Fibroblast of lung (primary cell): ENCODE measurements around the gene BMP6. TPM values are rescaled to one million over a fixed set of nuclear protein-coding genes. Genes with fewer than 3 reads are reported as not detected.

Experiments
- DNase-seq, 2 donors: peaks; one replicate each; pipeline versions ENCODE4 v3.0.0 to v3.0.0-alpha.2; 2010; ENCODE audit warnings: low read depth in 2 of 2
- H2AFZ ChIP-seq: 2 replicates; pipeline ENCODE4 v1.5.1; 2012; ENCODE audit warnings: low read length, control low read depth, inconsistent platforms
- H3K27ac ChIP-seq: 2 replicates; pipeline ENCODE4 v1.5.1; 2011; ENCODE audit warnings: low read length, control low read depth; ENCODE audit not compliant: insufficient read depth
- H3K27me3 ChIP-seq: 2 replicates; pipeline ENCODE4 v1.5.1; 2011; ENCODE audit warnings: mild to moderate bottlenecking, low read length; ENCODE audit not compliant: control insufficient read depth, insufficient read depth
- H3K36me3 ChIP-seq: 2 replicates; pipeline ENCODE4 v1.5.1; 2011; ENCODE audit warnings: low read length; ENCODE audit not compliant: control insufficient read depth, insufficient read depth
- H3K4me1 ChIP-seq: 2 replicates; pipeline ENCODE4 v1.5.1; 2011; ENCODE audit warnings: low read length; ENCODE audit not compliant: control insufficient read depth, insufficient read depth; ENCODE audit errors: extremely low read depth
- H3K4me2 ChIP-seq: 2 replicates; pipeline ENCODE4 v1.5.1; 2011; ENCODE audit warnings: low read length, control low read depth; ENCODE audit not compliant: insufficient read depth; ENCODE audit errors: extremely low read depth
- H3K4me3 ChIP-seq, 4 experiments: fragments of 200-600 bp in 1 of 4; sonication (generic) in 1 of 4; replicated peaks in 1 of 4; 2 replicates each; pipeline ENCODE4 v1.5.1; 2011 to 2016; ENCODE audit warnings: low read length in 4 of 4, low read depth in 3 of 4, mild to moderate bottlenecking in 3 of 4, control low read depth in 2 of 4, inconsistent platforms in 1 of 4, mixed read lengths in 1 of 4; ENCODE audit not compliant: insufficient read depth in 1 of 4; ENCODE audit errors: control extremely low read depth in 1 of 4
- H3K79me2 ChIP-seq: 2 replicates; pipeline ENCODE4 v1.5.1; 2012; ENCODE audit warnings: mild to moderate bottlenecking, low read length, inconsistent platforms; ENCODE audit not compliant: control insufficient read depth, insufficient read depth
- H3K9ac ChIP-seq: 2 replicates; pipeline ENCODE4 v1.5.1; 2011; ENCODE audit warnings: mild to moderate bottlenecking, low read length, control low read depth; ENCODE audit not compliant: insufficient read depth
- H3K9me3 ChIP-seq: 2 replicates; pipeline ENCODE4 v1.5.1; 2012; ENCODE audit warnings: low read depth, low read length; ENCODE audit not compliant: control insufficient read depth, insufficient read depth
- H4K20me1 ChIP-seq: 2 replicates; pipeline ENCODE4 v1.5.1; 2011; ENCODE audit warnings: low read length; ENCODE audit not compliant: control insufficient read depth, insufficient read depth; ENCODE audit errors: extremely low read depth
- EZH2 ChIP-seq: IDR thresholded peaks from 2 replicates; pipeline ENCODE4 v1.5.1; 2012; ENCODE audit warnings: low read length, control low read depth, mild to moderate bottlenecking; ENCODE audit errors: missing control alignments
- polyA plus RNA-seq, 2 donors: library from polyadenylated mRNA; depleted of rRNA in 1 of 2; stranded (reverse) in 1 of 2; unstranded in 1 of 2; fragments of >200 nt; gene quantifications; 2 replicates each; pipeline ENCODE4 v1.2.1, GENCODE V29; 2011 to 2012; ENCODE audit warnings: missing spikeins in 1 of 2
- total RNA-seq: library from RNA; depleted of rRNA; stranded (reverse); fragments of >200 nt; gene quantifications from 2 replicates; pipeline ENCODE4 v1.2.1, GENCODE V29; 2014
- TF ChIP-seq, protein P1 (sequence below), 2 donors: IDR thresholded peaks in 1 of 2; conservative IDR thresholded peaks in 1 of 2; 1 replicate in 1 of 2; 2 replicates in 1 of 2; pipeline ENCODE4 v1.5.1; 2011 to 2012; ENCODE audit warnings: low read length in 2 of 2, control low read depth in 1 of 2, inconsistent platforms in 1 of 2, low read depth in 1 of 2, mild to moderate bottlenecking in 1 of 2

Gene BMP6
- total and polyA plus RNA-seq, 2 donors (not counting 1 experiment from before 2014, with no cell fraction given), result under 0.01 to 0.20 TPM

DNA sequence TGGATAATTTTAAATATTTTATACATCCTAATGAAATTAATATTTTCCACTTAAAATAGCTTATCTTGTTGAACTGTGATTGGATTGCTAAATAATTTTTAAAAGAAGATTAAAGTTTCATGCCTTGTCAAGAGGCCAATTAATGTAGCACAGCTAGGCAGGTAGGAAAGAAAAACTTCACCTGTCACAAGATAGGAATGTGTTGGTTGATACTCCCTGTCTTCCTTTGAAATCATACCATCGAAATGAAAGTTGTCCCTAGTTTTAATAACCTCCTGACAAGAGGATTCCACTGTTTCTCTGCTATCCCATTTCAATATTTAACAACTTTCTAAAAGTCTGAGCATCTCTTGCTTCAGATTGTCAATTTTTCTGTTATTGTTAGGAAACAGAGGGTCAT, 80.8 kb downstream of the BMP6 start:
- Histone ChIP-seq H3K79me2 (no peaks in the 10 kb centered on the region), H3K36me3 (no peaks in the 10 kb centered on the region), H3K27me3 (no peaks in the 10 kb centered on the region), H3K9me3 (no peaks in the 10 kb centered on the region), H3K27ac (no peak overlapping the region), H3K4me1 (no peaks in the 10 kb centered on the region), H3K9ac (no peak overlapping the region), H3K4me3 (no peak overlapping the region), H4K20me1 (no peaks in the 10 kb centered on the region), H3K4me2 (no peak overlapping the region), H2AFZ (no peak overlapping the region)
- no peak for DNase-seq
- no peak for TF ChIP-seq EZH2
- TF ChIP-seq, protein P1, sequence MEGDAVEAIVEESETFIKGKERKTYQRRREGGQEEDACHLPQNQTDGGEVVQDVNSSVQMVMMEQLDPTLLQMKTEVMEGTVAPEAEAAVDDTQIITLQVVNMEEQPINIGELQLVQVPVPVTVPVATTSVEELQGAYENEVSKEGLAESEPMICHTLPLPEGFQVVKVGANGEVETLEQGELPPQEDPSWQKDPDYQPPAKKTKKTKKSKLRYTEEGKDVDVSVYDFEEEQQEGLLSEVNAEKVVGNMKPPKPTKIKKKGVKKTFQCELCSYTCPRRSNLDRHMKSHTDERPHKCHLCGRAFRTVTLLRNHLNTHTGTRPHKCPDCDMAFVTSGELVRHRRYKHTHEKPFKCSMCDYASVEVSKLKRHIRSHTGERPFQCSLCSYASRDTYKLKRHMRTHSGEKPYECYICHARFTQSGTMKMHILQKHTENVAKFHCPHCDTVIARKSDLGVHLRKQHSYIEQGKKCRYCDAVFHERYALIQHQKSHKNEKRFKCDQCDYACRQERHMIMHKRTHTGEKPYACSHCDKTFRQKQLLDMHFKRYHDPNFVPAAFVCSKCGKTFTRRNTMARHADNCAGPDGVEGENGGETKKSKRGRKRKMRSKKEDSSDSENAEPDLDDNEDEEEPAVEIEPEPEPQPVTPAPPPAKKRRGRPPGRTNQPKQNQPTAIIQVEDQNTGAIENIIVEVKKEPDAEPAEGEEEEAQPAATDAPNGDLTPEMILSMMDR (conservative IDR thresholded peaks at IDR 0.05 in 1 of 2, IDR thresholded peaks at IDR 0.05 in 1 of 2; ENCODE audit: low read depth in 1 of 2, low read length in 2 of 2), result no peak

DNA sequence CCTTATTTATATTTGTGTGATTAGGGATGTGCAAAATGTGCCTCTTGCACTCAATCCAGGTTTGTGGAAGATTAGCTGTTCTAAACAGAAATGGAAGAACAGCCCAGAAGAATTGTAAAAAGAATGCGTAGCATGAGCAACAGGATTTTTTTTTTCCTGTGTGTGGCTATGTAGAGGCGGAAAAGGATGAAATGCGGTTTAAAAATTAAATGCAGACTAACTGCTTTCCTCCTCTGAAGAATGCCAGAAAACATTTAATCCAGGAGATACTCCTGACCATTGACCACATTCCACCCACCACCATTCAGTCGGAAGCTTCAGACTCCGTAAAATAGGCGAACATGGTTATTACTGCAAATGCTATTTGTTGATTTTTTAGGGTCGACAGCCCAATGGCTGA, 83.4 kb downstream of the BMP6 start:
- H3K4me3 ChIP-seq, result no peak overlapping the region
- no peak overlapping the region for H3K27ac ChIP-seq
- H3K4me1 ChIP-seq, result no peaks in the 10 kb centered on the region
- no peak for DNase-seq
- H3K9ac ChIP-seq, result no peak overlapping the region
- no peaks in the 10 kb centered on the region for H3K36me3 ChIP-seq
- H3K9me3 ChIP-seq, result no peaks in the 10 kb centered on the region
- H3K79me2 ChIP-seq, result no peaks in the 10 kb centered on the region
- H2AFZ ChIP-seq, result no peak overlapping the region
- no peak overlapping the region for H3K4me2 ChIP-seq
- H4K20me1 ChIP-seq, result no peaks in the 10 kb centered on the region
- no peak for TF ChIP-seq EZH2
- TF ChIP-seq, protein P1 (conservative IDR thresholded peaks at IDR 0.05 in 1 of 2, IDR thresholded peaks at IDR 0.05 in 1 of 2; ENCODE audit: low read depth in 1 of 2, low read length in 2 of 2), result no peak
- H3K27me3 ChIP-seq, result no peaks in the 10 kb centered on the region

DNA sequence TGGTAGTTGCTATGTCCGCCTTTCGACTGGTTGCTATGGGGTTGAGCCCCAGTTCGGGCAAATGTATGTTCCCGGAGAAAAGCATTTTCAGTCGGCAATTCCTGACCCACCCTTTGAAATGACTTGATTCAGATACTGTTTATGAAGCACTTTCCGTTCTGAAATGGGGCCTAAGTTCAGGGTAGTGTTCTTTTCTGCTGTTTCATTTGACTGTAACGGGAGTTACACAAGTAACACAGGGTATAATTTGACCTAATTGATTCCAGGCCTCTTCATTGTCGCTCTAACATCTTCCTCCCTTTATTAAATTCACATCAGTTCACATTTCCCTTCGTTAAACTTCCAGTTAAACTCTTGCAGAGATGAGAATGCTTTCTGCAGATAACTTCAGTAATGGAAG, 85.5 kb downstream of the BMP6 start:
- Histone ChIP-seq H3K27me3 (no peaks in the 10 kb centered on the region), H3K4me3 (no peak overlapping the region), H3K79me2 (no peaks in the 10 kb centered on the region), H3K9ac (no peak overlapping the region), H4K20me1 (no peaks in the 10 kb centered on the region), H3K27ac (no peak overlapping the region), H2AFZ (no peak overlapping the region), H3K9me3 (no peaks in the 10 kb centered on the region), H3K36me3 (no peaks in the 10 kb centered on the region), H3K4me2 (no peak overlapping the region), H3K4me1 (no peaks in the 10 kb centered on the region)
- no peak for DNase-seq
- no peak for TF ChIP-seq EZH2
- TF ChIP-seq, protein P1 (conservative IDR thresholded peaks at IDR 0.05 in 1 of 2, IDR thresholded peaks at IDR 0.05 in 1 of 2; ENCODE audit: low read depth in 1 of 2, low read length in 2 of 2), result no peak
